Activated naive CD4-positive, alpha-beta T cell treated with anti-CD3 and anti-CD28 coated beads, Interleukin-2, amount 10 ng/mL, durations not matched to agents 7 days and 5 days (primary cell): ENCODE measurements around the gene ABHD4.

Experiments used
- CTCF ChIA-PET: fragments of 350-600 bp; sonication (Branson Sonifier 250); formaldehyde crosslinking; loops from one replicate; lab custom pipeline; 2021; ENCODE audit warnings: antibody characterized with exemption; lab: Charles Lee
- DNase-seq: peaks from one replicate; pipeline ENCODE4 v3.0.0-alpha.2; 2020
- H3K27ac Mint-ChIP-seq: one replicate; pipeline ENCODE4 v1.8.0; 2021; ENCODE audit warnings: mild to moderate bottlenecking, moderate library complexity, mixed read lengths
- H3K27me3 Mint-ChIP-seq: one replicate; pipeline ENCODE4 v1.8.0; 2021; ENCODE audit warnings: mild to moderate bottlenecking, mixed read lengths
- H3K36me3 Mint-ChIP-seq: one replicate; pipeline ENCODE4 v1.8.0; 2021; ENCODE audit warnings: mixed read lengths
- H3K4me1 Mint-ChIP-seq: one replicate; pipeline ENCODE4 v1.8.0; 2021; ENCODE audit warnings: mixed read lengths
- H3K4me3 Mint-ChIP-seq: one replicate; pipeline ENCODE4 v1.8.0; 2021; ENCODE audit warnings: mild to moderate bottlenecking, moderate library complexity, mixed read lengths
- H3K9me3 Mint-ChIP-seq: one replicate; pipeline ENCODE4 v1.8.0; 2021; ENCODE audit warnings: mixed read lengths

Gene ABHD4

GRCh38 chr14:22656226-22656625 lies 58.1 kb downstream of the ABHD4 start:
- Mint-ChIP-seq H3K9me3 (no peaks in the 10 kb centered on the region), H3K4me3 (no peak overlapping the region), H3K27me3 (peaks cover 11% of the 10 kb centered on the region), H3K27ac (no peak overlapping the region), H3K4me1 (no peaks in the 10 kb centered on the region), H3K36me3 (no peaks in the 10 kb centered on the region)
- no peak for DNase-seq
- CTCF ChIA-PET, result interaction anchor here (1.5 to 5.7 kb wide), 3 partner anchors 85 to 196 kb away, joined by 6 to 62 read pairs (median 31); no protein-coding TSS in a partner anchor

DNA sequence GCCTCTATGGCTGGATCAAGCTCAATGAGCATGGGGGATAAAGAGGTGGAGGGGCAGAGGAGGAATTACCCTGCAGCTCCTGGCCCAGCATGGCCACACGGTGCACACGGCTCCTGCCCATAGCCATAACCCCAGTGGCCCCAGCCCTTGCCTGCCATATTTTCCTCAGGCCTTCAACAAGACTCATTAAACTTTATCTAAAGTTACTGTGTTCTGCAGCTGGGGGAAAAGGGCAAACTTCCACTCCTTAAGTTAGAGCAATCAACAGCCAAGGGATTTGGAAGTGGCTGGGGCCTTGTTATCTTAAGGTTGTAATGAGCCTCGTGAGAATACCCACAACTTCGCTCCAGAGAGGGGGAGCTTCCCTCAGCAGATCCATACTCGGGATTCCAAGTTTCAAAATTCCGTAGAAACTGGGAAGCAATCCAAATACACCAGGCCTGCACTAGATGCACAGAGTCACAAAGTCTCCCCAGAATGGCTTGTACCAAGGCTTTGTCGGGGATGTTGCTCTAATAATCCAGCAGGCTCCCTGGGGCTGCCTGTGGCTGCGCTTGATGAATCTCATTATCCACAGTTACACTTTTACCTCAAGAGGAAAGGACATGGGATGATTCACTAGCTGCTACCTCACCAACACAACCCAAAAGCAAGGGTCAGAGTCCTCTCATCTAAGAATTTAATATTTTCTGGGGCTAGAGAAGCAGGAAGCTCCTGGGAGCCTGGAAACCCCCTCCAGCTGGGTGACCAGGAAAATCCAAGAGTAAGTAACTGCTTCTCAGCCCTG lies 59.0 kb downstream of the ABHD4 start:
- Mint-ChIP-seq H3K36me3 (no peaks in the 10 kb centered on the region), H3K27me3 (peaks cover 11% of the 10 kb centered on the region), H3K9me3 (no peaks in the 10 kb centered on the region), H3K4me1 (no peaks in the 10 kb centered on the region), H3K27ac (no peak overlapping the region), H3K4me3 (no peak overlapping the region)
- DNase-seq, result no peak
- CTCF ChIA-PET, result interaction anchor here (0.5 to 4.5 kb wide), 12 partner anchors 8 to 642 kb away, joined by 3 to 31 read pairs (median 5); no protein-coding TSS in a partner anchor

- no peak for DNase-seq
- peaks cover 14% of the 10 kb centered on the region for H3K27me3 Mint-ChIP-seq
- no peaks in the 10 kb centered on the region for H3K36me3 Mint-ChIP-seq
- CTCF ChIA-PET, result interaction anchor here (0.9 to 4.5 kb wide), 14 partner anchors 9 to 200 kb away, joined by 3 to 31 read pairs (median 4); no protein-coding TSS in a partner anchor
- H3K4me3 Mint-ChIP-seq, result no peak overlapping the region
- H3K27ac Mint-ChIP-seq, result no peak overlapping the region
- H3K9me3 Mint-ChIP-seq, result no peaks in the 10 kb centered on the region
- no peaks in the 10 kb centered on the region for H3K4me1 Mint-ChIP-seq
Observed at GRCh38 chr14:22657861-22658260, 59.8 kb downstream of the ABHD4 start.

DNA sequence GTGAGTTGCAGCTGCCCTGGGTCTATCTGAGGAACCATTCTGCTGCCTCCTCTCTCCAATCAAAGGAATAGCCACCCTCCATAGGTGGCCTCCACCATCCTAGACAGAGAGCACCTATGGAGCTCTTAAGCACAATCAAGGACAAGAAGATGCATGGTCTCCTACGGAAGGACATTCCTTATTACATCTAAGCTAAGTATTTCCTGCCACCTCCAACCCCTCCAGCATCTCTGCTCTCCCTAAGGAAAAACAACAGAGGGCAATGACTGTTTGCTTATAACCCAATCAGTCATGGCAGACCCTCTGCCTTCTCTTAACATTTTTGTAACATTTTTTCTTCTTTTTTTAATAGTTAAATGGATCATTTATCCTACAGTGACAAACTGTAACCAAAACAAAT lies 60.8 kb downstream of the ABHD4 start:
- H3K9me3 Mint-ChIP-seq, result no peaks in the 10 kb centered on the region

GRCh38 chr14:22660654-22661053 lies 62.6 kb downstream of the ABHD4 start:
- Mint-ChIP-seq H3K27me3 (peaks cover 15% of the 10 kb centered on the region), H3K9me3 (no peaks in the 10 kb centered on the region), H3K36me3 (no peaks in the 10 kb centered on the region), H3K27ac (no peak overlapping the region), H3K4me1 (no peaks in the 10 kb centered on the region), H3K4me3 (no peak overlapping the region)
- CTCF ChIA-PET, result interaction anchor here (0.8 to 4.0 kb wide), 3 partner anchors 156 to 194 kb away, joined by 3 to 17 read pairs (median 3); no protein-coding TSS in a partner anchor
- no peak for DNase-seq

More for the DNA sequence above, 60.8 kb downstream of the ABHD4 start:
- H3K27me3 Mint-ChIP-seq, result peaks cover 15% of the 10 kb centered on the region
- H3K4me3 Mint-ChIP-seq, result no peak overlapping the region
- no peak for DNase-seq
- CTCF ChIA-PET, result interaction anchor here (0.9 to 4.5 kb wide), 7 partner anchors 10 to 194 kb away, joined by 3 to 31 read pairs (median 3); no protein-coding TSS in a partner anchor
- H3K4me1 Mint-ChIP-seq, result no peaks in the 10 kb centered on the region
- H3K36me3 Mint-ChIP-seq, result no peaks in the 10 kb centered on the region
- H3K27ac Mint-ChIP-seq, result no peak overlapping the region
